ENCODE measurements around the gene ZBTB34.

ZBTB34 gene

DNA sequence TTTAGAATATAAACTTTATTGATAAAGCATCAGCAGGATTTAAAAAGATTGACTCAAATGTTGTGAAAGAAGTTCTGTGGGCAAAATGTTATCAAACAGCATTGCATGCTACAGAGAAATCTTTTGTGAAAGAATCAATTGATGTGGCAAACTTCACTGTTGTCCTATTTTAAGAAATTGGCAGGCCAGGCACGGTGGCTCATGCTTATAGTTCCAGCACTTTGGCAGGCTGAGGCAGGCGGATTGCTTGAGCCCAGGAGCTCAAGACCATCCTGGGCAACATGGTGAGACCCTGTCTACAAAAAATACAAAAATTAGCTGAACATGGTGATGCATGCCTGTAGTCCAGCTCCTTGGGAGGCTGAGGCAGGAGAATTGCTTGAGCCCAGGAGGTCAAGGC, 38.2 kb upstream of the ZBTB34 start:
- TF ChIP-seq TCF12 (IDR thresholded peaks at IDR 0.05; ENCODE audit: low read depth), result no peak
- no peak for TF ChIP-seq FOXM1 (IDR thresholded peaks at IDR 0.05; ENCODE audit: borderline replicate concordance, low read depth)
- TF ChIP-seq ZBTB7A (IDR thresholded peaks at IDR 0.05; ENCODE audit: low read depth), result no peak
- no peak for TF ChIP-seq TEAD4 (IDR thresholded peaks at IDR 0.05)
- no peak for TF ChIP-seq EGR1 (IDR thresholded peaks at IDR 0.05)
- no peak for TF ChIP-seq EP300 (IDR thresholded peaks at IDR 0.05; ENCODE audit: borderline replicate concordance)
- no peak for TF ChIP-seq USF1 (IDR thresholded peaks at IDR 0.05)
- no peak for TF ChIP-seq RAD21 (IDR thresholded peaks at IDR 0.05; ENCODE audit: low read depth)
- no peak for TF ChIP-seq TAF1 (IDR thresholded peaks at IDR 0.05; ENCODE audit: low read depth)
- no peak for TF ChIP-seq NFIC (IDR thresholded peaks at IDR 0.05)
- no peak for TF ChIP-seq MAX (IDR thresholded peaks at IDR 0.05)
- no peak for TF ChIP-seq REST (IDR thresholded peaks at IDR 0.05; ENCODE audit: low read depth)
- TF ChIP-seq YY1 (IDR thresholded peaks at IDR 0.05; ENCODE audit: low read depth), result no peak

DNA sequence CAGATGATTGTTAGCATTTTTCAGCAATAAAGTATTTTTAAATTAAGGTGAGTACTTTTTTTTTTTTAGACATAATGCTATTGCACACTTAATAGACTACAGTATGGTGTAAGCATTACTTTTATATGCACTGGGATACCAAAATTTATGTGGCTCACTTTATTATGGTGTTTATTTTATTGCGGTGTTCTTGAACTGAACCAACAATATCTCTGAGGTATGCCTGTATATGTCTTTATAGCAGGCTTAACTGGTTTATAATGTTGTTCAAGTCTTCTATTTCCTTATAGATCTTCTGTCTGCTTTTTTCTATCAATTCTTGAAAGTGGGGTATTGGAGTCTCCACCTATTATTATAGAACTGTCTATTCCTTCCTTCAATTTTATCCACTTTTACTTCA, 37.6 kb upstream of the ZBTB34 start:
- TF ChIP-seq YY1 (IDR thresholded peaks at IDR 0.05; ENCODE audit: low read depth) (no peak), TEAD4 (IDR thresholded peaks at IDR 0.05) (no peak), CEBPB (IDR thresholded peaks at IDR 0.05) (no peak), USF1 (IDR thresholded peaks at IDR 0.05) (no peak), RAD21 (IDR thresholded peaks at IDR 0.05; ENCODE audit: low read depth) (no peak), ZBTB7A (IDR thresholded peaks at IDR 0.05; ENCODE audit: low read depth) (no peak), EGR1 (IDR thresholded peaks at IDR 0.05) (no peak), TAF1 (IDR thresholded peaks at IDR 0.05; ENCODE audit: low read depth) (no peak), REST (IDR thresholded peaks at IDR 0.05; ENCODE audit: low read depth) (no peak), EP300 (IDR thresholded peaks at IDR 0.05; ENCODE audit: borderline replicate concordance) (no peak), MAX (IDR thresholded peaks at IDR 0.05) (no peak), TCF12 (IDR thresholded peaks at IDR 0.05; ENCODE audit: low read depth) (no peak), NFIC (IDR thresholded peaks at IDR 0.05) (no peak)

- TF ChIP-seq USF1 (IDR thresholded peaks at IDR 0.05), result no peak
- TF ChIP-seq TAF1 (IDR thresholded peaks at IDR 0.05; ENCODE audit: low read depth), result no peak
- TF ChIP-seq EGR1 (IDR thresholded peaks at IDR 0.05), result no peak
- no peak for TF ChIP-seq CEBPB (IDR thresholded peaks at IDR 0.05)
- TF ChIP-seq ZBTB7A (IDR thresholded peaks at IDR 0.05; ENCODE audit: low read depth), result no peak
- no peak for TF ChIP-seq TEAD4 (IDR thresholded peaks at IDR 0.05)
- no peak for TF ChIP-seq EP300 (IDR thresholded peaks at IDR 0.05; ENCODE audit: borderline replicate concordance)
- no peak for TF ChIP-seq NFIC (IDR thresholded peaks at IDR 0.05)
- TF ChIP-seq FOXM1 (IDR thresholded peaks at IDR 0.05; ENCODE audit: borderline replicate concordance, low read depth), result no peak
- TF ChIP-seq YY1 (IDR thresholded peaks at IDR 0.05; ENCODE audit: low read depth), result no peak
- TF ChIP-seq REST (IDR thresholded peaks at IDR 0.05; ENCODE audit: low read depth), result no peak
These were observed 33.2 kb upstream of the ZBTB34 start for GRCh38 chr9:126827227-126827626.

DNA sequence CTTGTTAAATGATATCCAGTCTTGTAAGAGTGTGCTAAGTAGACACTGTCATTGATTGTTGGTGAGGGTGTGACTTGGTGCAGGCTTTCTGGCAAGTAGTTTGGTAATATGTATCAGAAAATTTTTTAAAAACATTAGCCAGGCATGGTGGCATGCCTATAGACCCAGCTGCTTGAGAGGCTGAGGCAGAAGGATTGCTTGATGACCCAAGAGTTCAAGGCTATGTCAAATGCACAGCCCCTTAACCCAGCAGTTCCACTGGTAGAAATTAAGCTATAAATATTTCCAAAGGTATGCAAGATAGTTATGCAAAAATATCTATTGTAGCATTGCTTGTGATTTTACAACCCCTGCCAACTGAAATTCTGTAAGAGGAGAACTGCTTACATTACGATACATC, 31.4 kb upstream of the ZBTB34 start:
- TF ChIP-seq USF1 (IDR thresholded peaks at IDR 0.05), result no peak
- no peak for TF ChIP-seq CREB1 (IDR thresholded peaks at IDR 0.05; ENCODE audit: low read depth)
